Endothelial cell of umbilical vein (primary cell): Measurements from ENCODE around the gene MISP3. TPM values are rescaled to one million over a fixed set of nuclear protein-coding genes. Genes with fewer than 3 reads are reported as not detected.

Experiments
- BruUV-seq: library from RNA; stranded (reverse); fragments of 400-500 nt; replicated peaks from 2 replicates; lab custom pipeline; 2021; lab: Mats Ljungman, UMichigan
- CTCF ChIA-PET: fragments of 300-600, 350-600 bp; sonication (Branson Sonifier 250); formaldehyde crosslinking; loops from one replicate; lab custom pipeline; 2021; ENCODE audit warnings: antibody characterized with exemption, inconsistent platforms; lab: Charles Lee
- POLR2A ChIA-PET: fragments of 300-600, 350-600 bp; sonication (Branson Sonifier 250); formaldehyde crosslinking; loops from one replicate; lab custom pipeline; 2021; ENCODE audit warnings: antibody characterized with exemption, inconsistent platforms; lab: Charles Lee
- DNase-seq: peaks from one replicate; pipeline ENCODE4 v3.0.0-alpha.2; 2011; ENCODE audit warnings: low read depth, low spot score
- FAIRE-seq: peaks from 2 replicates; lab custom pipeline; 2011; peaks lifted over from hg19 to GRCh38; lab: Jason Lieb, UNC
- H2AFZ ChIP-seq: 2 replicates; pipeline ENCODE4 v1.6.0; 2012; ENCODE audit warnings: low read depth, low read length, control low read depth, inconsistent platforms
- H3K27ac ChIP-seq: 2 replicates; pipeline ENCODE4 v1.5.1; 2011; ENCODE audit warnings: low read depth, mild to moderate bottlenecking, control low read depth, low read length, moderate library complexity; ENCODE audit not compliant: insufficient read depth
- H3K27me3 ChIP-seq, 2 experiments: 2 replicates each; pipeline versions ENCODE4 v1.6.0 to v1.6.1; 2011; ENCODE audit warnings: low read length in 2 of 2, mixed read lengths in 1 of 2; ENCODE audit not compliant: control insufficient read depth in 2 of 2, insufficient read depth in 2 of 2
- H3K36me3 ChIP-seq, 2 experiments: 2 replicates in 1 of 2; 3 replicates in 1 of 2; pipeline ENCODE4 v1.5.1; 2011; ENCODE audit warnings: low read length in 2 of 2, mild to moderate bottlenecking in 1 of 2, moderate library complexity in 1 of 2; ENCODE audit not compliant: control insufficient read depth in 2 of 2, insufficient read depth in 2 of 2; ENCODE audit errors: extremely low read depth in 1 of 2
- H3K4me1 ChIP-seq: 3 replicates; pipeline ENCODE4 v1.5.1; 2011; ENCODE audit warnings: mild to moderate bottlenecking, low read length; ENCODE audit not compliant: control insufficient read depth, insufficient read depth; ENCODE audit errors: extremely low read depth
- H3K4me2 ChIP-seq: 2 replicates; pipeline ENCODE4 v1.6.1; 2011; ENCODE audit warnings: low read length, control low read depth, mixed read lengths; ENCODE audit not compliant: insufficient read depth
- H3K4me3 ChIP-seq, 3 experiments: fragments of 200-600 bp in 1 of 3; sonication (generic), shearing (Covaris generic) in 1 of 3; replicated peaks in 1 of 3; 2 replicates each; pipeline ENCODE4 v1.5.1; 2011 to 2016; ENCODE audit warnings: control low read depth in 3 of 3, low read length in 3 of 3, mild to moderate bottlenecking in 2 of 3, inconsistent platforms in 1 of 3, low read depth in 1 of 3, moderate library complexity in 1 of 3; ENCODE audit not compliant: insufficient read depth in 1 of 3
- H3K79me2 ChIP-seq: 2 replicates; pipeline ENCODE4 v1.6.0; 2012; ENCODE audit warnings: low read length, inconsistent platforms; ENCODE audit not compliant: control insufficient read depth, insufficient read depth
- H3K9ac ChIP-seq: replicated peaks from 2 replicates; pipeline ENCODE3; 2011; ENCODE audit warnings: low read length, control low read depth; ENCODE audit not compliant: insufficient read depth; ENCODE audit errors: extremely low read depth
- H3K9me1 ChIP-seq: replicated peaks from 3 replicates; pipeline ENCODE4 v1.6.0; 2011; ENCODE audit warnings: mild to moderate bottlenecking, low read length; ENCODE audit not compliant: control insufficient read depth, insufficient read depth; ENCODE audit errors: extremely low read depth
- H3K9me3 ChIP-seq: replicated peaks from 2 replicates; pipeline ENCODE4 v1.5.1; 2012; ENCODE audit warnings: low read length, inconsistent platforms; ENCODE audit not compliant: control insufficient read depth, insufficient read depth
- H4K20me1 ChIP-seq: replicated peaks from 2 replicates; pipeline ENCODE3; 2011; ENCODE audit warnings: mild to moderate bottlenecking, low read length; ENCODE audit not compliant: control insufficient read depth, insufficient read depth; ENCODE audit errors: extremely low read depth
- EZH2 ChIP-seq: IDR thresholded peaks from 2 replicates; pipeline ENCODE4 v1.6.1; 2012; ENCODE audit warnings: borderline replicate concordance, low read depth, mild to moderate bottlenecking, moderate library complexity, low read length, inconsistent platforms; ENCODE audit not compliant: severe bottlenecking
- FOS ChIP-seq: IDR thresholded peaks from 2 replicates; pipeline ENCODE4 v1.6.1; 2011; ENCODE audit warnings: mild to moderate bottlenecking, low read length, moderate library complexity, borderline replicate concordance; ENCODE audit not compliant: insufficient read depth
- GATA2 ChIP-seq: IDR thresholded peaks from 2 replicates; pipeline ENCODE4 v1.7.0; 2011; ENCODE audit warnings: low read depth, mild to moderate bottlenecking, moderate library complexity, mixed read lengths, low read length; ENCODE audit not compliant: insufficient read length, insufficient read depth
- MYC ChIP-seq: IDR thresholded peaks from one replicate; pipeline ENCODE4 v1.6.1; 2011; ENCODE audit warnings: mild to moderate bottlenecking, low read depth, low read length
- POLR2A ChIP-seq: IDR thresholded peaks from 2 replicates; pipeline ENCODE4 v1.6.1; 2012; ENCODE audit warnings: low read depth, mild to moderate bottlenecking, control low read depth, low read length
- POLR2AphosphoS5 ChIP-seq: IDR thresholded peaks from 2 replicates; pipeline ENCODE4 v1.6.1; 2012; ENCODE audit warnings: low read depth, mild to moderate bottlenecking, control low read depth, low read length, moderate library complexity; ENCODE audit not compliant: insufficient read depth
- dilution Hi-C: fragments of 300-500 bp; cut with MboI; formaldehyde crosslinking; loops from one replicate; pipeline ENCODE4 v1.15.0; 2019; ENCODE audit warnings: low sequenced_read_pairs; ENCODE audit not compliant: extremely low pct_ligation_motif_present
- intact Hi-C: fragments of 100-400 bp; cut with micrococcal nuclease; formaldehyde crosslinking; loops from one replicate; pipeline ENCODE4 v1.10.0; 2022
- polyA plus RNA-seq, 4 experiments: library from polyadenylated mRNA; depleted of rRNA in 3 of 4; stranded (reverse) in 3 of 4; unstranded in 1 of 4; fragments of >200 nt; gene quantifications; 2 replicates each; pipeline versions ENCODE4 v1.2.1 to v1.2.3, GENCODE V29; 2011 to 2012; ENCODE audit warnings: missing spikeins in 1 of 4
- total RNA-seq: library from RNA; stranded (reverse); gene quantifications from 2 replicates; pipeline ENCODE4 v1.2.3, GENCODE V29; 2021
- TF ChIP-seq, protein P1 (sequence below): IDR thresholded peaks from 2 replicates; pipeline ENCODE4 v1.6.1; 2011; ENCODE audit not compliant: insufficient read depth, insufficient read length
- TF ChIP-seq, protein P2 (sequence below), 2 donors: IDR thresholded peaks; 1 replicate in 1 of 2; 2 replicates in 1 of 2; pipeline ENCODE4 v1.5.1; 2011; ENCODE audit warnings: low read length in 2 of 2, mild to moderate bottlenecking in 2 of 2, moderate library complexity in 2 of 2, control low read depth in 1 of 2, inconsistent platforms in 1 of 2, low read depth in 1 of 2; ENCODE audit not compliant: insufficient read depth in 1 of 2; ENCODE audit errors: extremely low read depth in 1 of 2

The MISP3 gene
- total and polyA plus RNA-seq, 2 donors (not counting 3 experiments of a cell fraction or from before 2014, with no cell fraction given) = 0.26 to 0.31 TPM

DNA sequence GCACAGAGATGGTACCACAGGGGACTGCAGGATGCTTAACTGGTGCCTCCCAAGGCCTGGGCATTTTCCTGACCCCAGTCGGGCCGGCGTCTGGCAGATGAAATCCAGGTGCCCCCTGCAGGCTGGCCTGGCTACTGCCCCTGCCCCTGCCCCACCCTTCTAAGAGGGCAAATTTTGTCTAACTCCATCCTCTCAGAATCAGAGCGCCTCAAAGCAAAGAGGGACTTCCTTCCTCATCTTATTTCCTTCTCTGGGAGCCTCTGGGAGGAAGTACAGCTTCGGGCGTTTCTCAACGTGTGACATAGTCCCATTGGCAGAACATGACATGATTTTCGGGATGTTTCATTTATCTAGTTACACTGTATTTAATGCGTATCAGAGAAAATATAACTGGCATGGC is 42.3 kb downstream of the MISP3 start:
- no peaks in the 10 kb centered on the region for H3K9me1 ChIP-seq
- H3K36me3 ChIP-seq = no peaks in the 10 kb centered on the region
- TF ChIP-seq MYC = no peak
- TF ChIP-seq, protein P1, sequence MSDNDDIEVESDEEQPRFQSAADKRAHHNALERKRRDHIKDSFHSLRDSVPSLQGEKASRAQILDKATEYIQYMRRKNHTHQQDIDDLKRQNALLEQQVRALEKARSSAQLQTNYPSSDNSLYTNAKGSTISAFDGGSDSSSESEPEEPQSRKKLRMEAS = no peak
- TF ChIP-seq POLR2A = no peak
- TF ChIP-seq, protein P2, sequence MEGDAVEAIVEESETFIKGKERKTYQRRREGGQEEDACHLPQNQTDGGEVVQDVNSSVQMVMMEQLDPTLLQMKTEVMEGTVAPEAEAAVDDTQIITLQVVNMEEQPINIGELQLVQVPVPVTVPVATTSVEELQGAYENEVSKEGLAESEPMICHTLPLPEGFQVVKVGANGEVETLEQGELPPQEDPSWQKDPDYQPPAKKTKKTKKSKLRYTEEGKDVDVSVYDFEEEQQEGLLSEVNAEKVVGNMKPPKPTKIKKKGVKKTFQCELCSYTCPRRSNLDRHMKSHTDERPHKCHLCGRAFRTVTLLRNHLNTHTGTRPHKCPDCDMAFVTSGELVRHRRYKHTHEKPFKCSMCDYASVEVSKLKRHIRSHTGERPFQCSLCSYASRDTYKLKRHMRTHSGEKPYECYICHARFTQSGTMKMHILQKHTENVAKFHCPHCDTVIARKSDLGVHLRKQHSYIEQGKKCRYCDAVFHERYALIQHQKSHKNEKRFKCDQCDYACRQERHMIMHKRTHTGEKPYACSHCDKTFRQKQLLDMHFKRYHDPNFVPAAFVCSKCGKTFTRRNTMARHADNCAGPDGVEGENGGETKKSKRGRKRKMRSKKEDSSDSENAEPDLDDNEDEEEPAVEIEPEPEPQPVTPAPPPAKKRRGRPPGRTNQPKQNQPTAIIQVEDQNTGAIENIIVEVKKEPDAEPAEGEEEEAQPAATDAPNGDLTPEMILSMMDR (IDR thresholded peaks at IDR 0.05; ENCODE audit: extremely low read depth in 1 of 2, insufficient read depth in 1 of 2, low read depth in 1 of 2, low read length in 2 of 2) = peak; percentile 39 to 63
- TF ChIP-seq GATA2 = no peak
- TF ChIP-seq POLR2AphosphoS5 = no peak
- TF ChIP-seq FOS = no peak
- no peak for TF ChIP-seq EZH2
- ChIA-PET CTCF (interaction anchor here (0.7 to 4.8 kb wide), 13 partner anchors 15 to 236 kb away, joined by 3 to 27 read pairs (median 3); partner anchors contain the start of genes ASF1B and IL27RA), POLR2A (no interaction called here)
- dilution Hi-C loops (no loop called here), intact Hi-C loops (loop anchor here (1.0 kb wide), 1 partner anchor 43 kb away; the partner anchor contains the start of gene MISP3)
- H3K4me3 ChIP-seq = no peak overlapping the region
- peaks cover 25% of the 10 kb centered on the region for H3K4me1 ChIP-seq
- FAIRE-seq = no peak
- H3K27ac ChIP-seq = no peak overlapping the region
- no peaks in the 10 kb centered on the region for H3K9me3 ChIP-seq
- H3K4me2 ChIP-seq = no peak overlapping the region
- H2AFZ ChIP-seq = no peak overlapping the region
- no peak overlapping the region for H3K9ac ChIP-seq
- H3K27me3 ChIP-seq = no peaks in the 10 kb centered on the region
- DNase-seq = no peak
- no peaks in the 10 kb centered on the region for H4K20me1 ChIP-seq
- peaks cover 30% of the 10 kb centered on the region for H3K79me2 ChIP-seq
- BruUV-seq = no TSS peak
